Activated effector memory CD4-positive, alpha-beta T cell treated with anti-CD3 and anti-CD28 coated beads, Interleukin-2, amount 50 U/mL, for 16 hours (primary cell): ENCODE data around the gene ZFP90.
"Not testable (repeated sequence)": the region's sequence is repeated elsewhere in the genome, so short reads cannot be mapped to it uniquely, and the experiment has no call there.

Experiments used
- DNase-seq: peaks from one replicate; pipeline ENCODE4 v3.0.0-alpha.2; 2020

The ZFP90 gene

DNA sequence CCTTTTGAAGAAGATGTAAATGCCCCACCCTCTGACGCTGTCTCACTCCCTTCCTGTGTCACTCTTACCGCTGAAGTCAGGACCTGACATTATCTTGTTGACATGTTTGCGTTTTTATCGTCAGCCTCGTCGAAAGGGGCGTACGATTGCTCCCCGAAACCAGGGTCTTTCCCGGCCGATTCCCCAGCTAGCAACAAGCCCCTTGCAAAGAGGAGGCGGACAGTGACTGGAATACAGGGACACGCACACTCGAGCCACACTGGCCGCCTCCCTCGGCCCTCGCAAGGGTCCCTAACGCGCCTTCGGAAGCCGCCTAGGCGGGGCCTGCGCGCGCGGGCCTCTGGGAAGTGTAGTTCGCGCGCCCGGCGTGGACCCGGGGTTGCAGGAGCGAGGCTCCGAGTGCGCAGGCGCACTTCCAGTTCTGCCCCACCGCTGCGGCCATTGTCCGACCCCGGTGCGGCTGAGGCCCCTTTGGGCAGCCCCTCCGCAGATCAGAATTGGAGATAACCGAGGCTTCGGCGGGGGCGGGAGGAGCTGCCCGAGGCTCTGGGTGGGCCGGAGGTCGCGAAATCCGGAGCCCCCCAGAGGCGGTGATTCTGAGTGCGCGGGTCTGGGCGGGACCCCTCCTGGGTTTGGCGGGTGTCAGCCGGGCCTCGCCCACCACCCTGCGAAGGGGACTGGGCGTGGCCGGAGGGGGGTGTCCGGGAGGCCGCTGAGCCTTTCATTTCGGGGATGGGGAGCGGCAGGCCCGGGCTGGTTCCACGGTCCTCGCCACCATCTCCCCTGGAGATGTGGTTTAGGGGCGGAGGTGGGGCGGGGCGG is at the start of gene ZFP90:
TSS of gene ZFP90 (plus strand) at position 412 of the 822 bp plus-strand sequence. CDS start 502 bp downstream, outside the sequence.
- peak; percentile 94 for DNase-seq

DNA sequence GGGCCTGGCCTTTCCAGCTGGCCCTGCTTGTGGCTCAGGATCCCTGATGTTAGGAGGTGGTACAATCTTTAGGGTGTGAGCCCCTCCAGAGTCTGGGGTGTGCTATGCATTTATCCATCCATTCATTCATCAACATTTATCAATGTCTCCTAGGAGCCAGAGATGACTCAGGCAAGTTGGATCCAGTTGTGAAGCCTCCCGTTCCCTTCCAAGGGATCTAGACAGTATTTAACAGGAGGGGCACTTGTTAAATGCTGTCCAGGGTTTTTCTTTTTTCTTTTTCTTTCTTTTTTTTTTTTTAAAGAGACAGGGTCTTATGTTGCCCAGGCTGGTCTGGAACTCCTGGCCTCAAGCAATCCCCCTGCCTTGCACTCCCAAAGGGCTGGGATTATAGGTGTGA is 48.7 kb upstream of the ZFP90 start:
- DNase-seq, result no peak

DNA sequence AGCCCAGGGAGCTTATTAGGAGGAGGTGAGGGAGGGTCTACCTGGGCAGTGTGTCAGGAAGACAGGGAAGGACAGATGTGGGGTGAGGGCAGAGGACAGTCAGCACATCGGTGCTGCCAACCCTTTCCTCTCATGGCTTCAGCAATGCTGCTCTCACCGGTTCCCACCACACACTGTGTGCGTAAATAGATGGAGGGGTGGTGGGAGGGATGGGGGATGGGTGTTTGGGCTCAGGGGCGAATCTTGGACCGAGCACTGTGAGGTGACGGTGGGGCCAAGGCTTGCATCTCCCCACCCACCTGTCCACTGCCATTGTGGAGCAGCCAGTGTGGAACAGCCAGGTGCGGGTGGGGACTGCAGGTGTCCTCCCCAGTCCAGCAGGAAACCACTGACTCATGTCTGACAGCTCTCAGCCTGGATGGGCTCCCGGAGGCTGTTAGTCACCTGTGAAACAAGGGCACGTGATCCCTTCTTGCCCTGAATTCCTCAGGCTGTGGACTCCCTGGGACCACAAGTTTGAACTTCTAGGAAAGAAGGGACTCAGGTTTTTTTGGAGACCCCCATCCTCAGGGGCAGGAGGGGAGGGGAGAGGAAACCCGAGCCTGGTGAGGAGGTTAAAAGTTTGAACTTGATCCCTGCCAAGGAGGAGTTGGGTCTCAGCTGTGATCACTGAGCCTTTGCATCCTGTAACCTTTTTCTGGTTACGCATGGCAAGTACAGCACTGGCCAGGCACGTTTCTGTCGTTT is 48.1 kb upstream of the ZFP90 start:
- DNase-seq, result no peak

DNA sequence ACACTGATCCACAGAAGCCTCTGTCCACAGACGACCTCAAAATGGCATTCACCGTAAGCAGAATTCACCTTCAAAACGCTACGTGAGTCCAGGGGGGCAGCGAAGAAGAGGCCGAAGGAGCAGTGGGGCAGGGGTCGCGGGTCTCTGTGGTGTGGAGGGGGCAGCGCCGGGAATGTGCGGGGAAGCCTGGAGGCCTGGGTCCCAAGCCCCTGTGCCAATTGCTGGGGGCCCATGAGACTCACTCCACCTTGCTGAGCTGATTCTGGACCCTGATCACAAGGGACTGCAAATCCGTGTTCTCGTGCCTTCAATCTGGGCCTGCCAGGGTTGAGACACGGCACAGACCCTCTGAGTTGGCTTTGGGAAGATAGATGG is 47.5 kb upstream of the ZFP90 start:
- DNase-seq, result no peak

DNA sequence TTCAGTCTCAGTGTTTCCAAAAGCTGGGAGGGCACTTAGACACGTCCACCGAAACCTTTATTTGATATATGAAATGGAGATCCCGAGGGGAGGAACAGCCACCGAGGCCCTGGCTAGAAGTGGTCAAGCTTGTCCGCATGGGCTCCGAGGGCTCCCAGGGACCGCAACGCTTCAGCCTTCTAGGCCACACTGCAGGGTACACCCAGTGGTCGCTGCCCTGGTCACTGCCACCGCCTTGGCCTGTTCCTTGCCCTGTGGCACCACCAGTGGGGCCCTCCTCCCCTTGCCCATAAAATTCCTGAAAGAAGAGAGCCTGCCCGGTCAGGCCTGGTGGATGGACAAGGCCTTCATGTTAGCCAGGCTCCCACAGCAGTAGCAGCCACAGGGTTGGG is 46.9 kb upstream of the ZFP90 start:
- no peak for DNase-seq

DNA sequence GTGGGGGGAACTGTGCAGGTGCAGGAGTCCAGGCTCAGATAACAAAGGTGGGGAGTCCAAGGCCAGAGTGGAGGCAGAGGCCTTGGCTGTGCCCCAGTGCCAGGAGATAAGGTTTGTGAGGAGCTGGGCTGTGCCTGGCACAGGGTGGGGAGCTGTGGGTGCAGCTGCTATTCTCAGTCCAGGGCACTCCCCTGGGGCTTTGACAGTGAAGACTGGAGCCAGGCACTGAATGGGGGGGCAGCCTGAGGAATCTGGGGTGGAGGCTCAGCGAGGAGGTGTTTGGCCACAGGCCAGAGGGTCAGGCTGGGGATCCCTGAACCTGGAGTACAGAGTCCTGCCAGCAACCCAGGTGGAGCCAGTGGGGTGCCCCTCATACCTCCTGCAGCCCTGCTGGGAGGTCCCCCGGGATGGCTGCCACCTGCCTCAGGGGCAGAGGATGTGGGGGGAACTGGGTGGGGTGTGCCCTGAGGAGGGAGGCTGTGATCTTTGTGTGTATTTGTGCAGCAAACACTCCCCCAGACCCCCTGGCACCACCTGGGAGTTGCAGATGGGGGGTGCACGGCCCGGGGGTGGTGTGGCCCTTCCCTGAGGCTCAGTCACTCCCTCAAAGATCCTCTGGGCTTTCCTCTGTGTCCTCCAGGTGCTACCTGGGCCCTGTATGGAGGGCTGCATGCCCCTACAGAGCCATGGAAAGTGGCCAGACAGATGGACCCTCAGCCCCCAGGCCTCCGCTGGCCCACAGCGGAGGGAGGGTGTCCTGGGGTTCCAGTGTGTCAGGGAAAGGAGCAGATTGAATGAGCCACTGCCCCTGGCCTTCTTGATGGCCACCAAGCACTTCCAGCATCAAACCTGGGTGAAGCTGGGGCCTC is 46.3 kb upstream of the ZFP90 start:
- DNase-seq, result no peak

DNA sequence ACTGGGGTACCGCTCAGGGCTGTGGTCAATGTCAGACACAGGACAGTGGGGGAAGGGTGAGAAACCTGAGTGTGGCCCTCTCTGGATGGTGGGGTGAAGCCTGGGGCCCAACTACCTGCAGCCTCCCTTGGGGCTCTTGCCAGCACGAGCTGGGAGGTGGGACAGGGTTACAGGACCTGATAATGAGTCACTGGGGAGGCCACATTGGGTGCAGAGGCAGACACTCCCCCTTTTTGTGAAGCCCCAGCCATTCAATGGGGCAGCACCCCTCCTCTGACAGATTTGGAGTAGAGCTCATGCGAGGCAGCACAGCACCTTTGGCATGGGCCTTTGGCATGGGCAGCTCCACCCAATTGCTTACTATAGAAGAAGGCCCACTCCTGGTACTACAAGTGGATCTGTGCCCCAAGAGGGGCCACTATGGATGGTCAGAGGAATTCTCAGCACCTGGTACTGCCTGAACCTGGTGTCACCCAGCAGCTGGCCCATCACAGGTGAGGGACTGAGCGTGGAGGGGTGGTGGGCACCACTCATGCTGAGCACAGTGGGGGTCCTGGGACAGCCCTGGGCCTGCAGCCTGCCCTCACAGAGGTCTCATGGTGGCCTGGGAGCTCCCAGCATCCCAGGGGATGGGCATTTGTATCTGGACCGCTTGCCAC is 45.5 kb upstream of the ZFP90 start:
- DNase-seq, result no peak

DNA sequence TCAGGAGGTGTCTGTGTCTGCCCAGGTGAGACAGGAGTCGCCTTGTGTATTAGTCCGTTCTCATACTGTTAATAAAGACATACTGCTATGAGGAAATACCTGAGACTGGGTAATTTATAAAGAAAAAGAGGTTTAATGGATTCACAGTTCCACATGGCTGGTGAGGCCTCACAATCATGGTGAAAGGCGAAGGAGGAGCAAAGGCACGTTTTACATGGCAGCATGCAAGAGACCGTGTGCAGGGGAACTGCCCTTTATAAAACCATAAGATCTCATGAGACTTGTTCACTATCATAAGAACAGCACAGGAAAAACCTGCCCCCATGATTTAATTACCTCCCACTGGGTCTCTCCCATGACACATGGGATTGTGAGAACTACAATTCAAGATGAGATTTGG is 44.8 kb upstream of the ZFP90 start:
- not testable (repeated sequence) for DNase-seq

DNA sequence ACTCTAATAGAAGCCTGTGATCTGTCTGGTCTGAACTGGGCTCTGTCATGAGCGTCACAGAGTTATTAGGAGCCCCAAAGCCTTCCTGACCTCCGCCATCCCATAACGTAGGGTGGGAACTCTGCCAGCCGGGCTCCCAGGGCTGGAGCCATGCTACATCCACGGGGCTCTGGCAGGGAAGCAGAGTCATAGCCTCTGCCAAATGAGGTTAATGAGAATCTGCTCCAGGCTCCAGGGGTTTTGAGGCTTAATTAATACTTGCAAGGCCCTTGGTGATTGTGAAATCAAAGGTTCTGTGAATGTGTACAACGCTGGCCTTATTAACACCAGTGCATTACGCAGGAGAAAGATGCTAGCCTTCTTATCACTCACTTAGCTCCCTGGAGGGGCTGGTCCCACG is 42.4 kb upstream of the ZFP90 start:
- no peak for DNase-seq

DNA sequence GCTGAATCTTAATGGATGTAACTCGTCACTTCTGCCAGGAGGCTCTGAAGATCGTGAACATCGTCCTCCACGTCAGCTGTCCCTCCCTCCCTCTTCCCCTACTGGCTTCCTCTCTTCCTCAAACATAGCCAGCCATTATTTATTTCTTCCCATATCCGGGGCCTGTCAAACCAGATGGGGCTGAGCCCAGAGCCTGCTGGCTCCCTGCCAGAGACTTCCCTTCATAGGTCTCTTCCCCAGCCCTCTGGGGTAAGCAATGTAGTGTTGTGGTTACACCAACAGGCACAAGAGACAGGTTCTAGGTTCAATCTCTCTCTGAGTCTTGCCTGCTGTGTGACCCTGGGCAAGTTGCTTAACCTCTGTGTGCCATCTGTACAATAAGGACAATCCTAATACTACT is 40.1 kb upstream of the ZFP90 start:
- no peak for DNase-seq

DNA sequence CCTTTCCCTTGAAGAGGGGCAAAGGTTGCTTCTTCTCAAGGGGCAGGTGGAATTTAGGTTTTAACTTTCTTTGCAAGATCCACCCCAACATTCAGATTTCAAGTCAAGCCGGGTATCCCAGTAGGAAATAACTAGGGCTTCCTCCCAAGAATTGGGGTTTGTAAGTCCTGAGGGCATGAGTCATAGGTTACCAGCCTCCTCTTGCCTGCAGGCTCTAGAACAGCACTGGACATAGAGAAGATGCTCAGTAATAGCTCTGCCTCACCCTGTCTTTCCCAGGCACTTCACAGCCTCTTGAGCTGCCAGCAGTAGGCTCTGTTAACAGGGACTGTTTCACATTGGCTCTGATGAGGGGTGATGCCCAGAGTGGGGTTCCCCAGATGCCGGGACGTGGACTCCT is 35.8 kb upstream of the ZFP90 start:
- DNase-seq, result no peak

DNA sequence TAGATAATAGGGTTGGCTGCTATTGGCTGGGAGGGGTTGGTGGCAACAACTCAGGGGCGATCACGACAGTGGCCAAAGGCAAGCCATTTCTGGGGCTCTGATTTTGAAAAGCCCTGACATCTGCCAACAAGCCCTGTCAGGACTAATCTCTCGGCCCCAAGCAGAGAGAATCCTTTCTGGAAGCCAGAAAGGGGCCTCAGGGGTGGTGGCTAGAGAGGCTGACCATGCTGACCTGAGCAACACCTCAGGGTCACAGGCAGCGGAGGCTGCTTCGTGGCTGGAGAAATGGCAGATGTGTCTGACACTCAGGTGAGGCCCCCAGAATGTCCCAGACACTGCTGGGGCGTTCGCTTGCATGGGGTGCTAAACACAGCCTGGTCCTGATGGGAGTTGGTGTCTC is 35.0 kb upstream of the ZFP90 start:
- no peak for DNase-seq

DNA sequence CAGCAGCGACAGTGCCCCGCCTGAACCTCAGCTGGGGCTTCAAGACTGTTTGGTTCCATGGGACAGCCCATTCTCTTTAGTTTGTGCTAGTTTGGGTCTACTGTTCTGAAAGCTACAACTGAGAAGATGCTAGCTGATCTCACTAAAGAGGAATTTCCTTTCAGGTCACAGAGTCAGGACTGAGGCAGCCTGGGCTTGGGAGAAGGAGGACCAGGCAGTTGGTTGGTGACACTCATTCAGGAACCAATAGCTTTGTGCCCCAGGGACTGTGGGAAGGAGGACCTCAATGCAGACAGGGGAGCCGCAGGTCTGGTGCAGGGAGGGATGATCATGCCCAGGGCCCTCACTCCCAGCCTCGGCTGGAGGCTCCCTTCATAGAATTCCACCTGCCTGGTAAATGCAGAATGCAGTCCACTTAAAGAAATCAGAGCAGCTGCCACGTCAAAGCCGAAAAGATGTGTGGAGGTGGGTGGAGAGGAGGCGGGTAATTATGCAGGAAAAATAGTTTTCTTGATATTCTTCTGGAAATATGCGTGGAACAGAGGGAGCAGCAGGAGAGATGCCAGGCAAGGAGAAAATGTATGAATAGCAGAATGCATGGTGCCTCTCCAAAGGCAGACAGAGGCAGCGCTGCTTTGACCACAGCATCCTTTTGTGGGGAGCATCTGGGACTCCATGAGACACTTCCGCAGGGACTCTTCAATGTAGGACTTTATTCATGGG is 32.6 kb upstream of the ZFP90 start:
- no peak for DNase-seq

DNA sequence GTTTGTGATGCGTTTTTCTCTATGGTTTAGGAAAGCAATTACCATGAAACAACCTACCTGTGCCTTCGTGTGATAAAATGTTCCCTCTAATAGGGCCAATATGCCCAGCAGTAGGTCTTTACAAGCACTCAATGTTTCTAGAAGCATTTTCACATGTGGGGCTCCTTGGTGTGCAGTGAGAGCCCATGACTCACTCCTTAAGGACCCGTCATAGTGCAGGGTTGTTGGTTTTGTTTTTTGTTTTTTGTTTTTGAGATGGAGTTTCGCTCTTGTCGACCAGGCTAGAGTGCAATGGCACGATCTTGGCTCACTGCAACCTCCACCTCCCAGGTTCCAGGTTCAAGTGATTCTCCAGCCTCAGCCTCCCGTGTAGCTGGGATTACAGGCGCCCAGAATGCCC is 31.1 kb upstream of the ZFP90 start:
- DNase-seq, result no peak

DNA sequence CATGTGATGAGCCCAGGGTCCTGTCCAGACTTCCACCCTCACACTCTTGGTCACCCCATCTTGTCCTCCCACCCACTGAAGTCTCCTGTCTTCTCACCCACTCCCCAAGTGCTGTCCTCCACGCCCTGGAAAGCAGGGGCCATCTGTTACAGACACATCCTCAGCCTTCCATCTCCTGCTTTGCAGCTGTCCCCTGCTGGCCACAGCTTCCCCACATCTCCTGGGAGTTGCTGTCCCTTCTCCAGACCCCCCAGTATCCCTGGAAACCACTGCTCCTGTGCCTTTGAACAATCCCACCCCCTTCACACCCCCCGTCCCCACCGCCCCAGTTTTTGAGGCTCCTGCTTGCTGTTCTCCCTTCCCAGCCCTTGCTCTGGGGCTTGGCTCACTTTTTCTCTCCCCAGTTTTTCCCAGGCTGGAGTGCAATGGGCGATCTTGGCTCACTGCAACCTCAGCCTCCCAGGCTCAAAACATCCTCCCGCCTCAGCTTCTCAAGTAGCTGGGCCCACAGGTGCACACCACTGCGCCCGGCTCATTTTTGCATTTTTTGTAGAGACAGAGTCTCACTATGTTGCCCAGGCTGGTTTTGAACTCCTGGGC is 30.4 kb upstream of the ZFP90 start:
- DNase-seq, result no peak

DNA sequence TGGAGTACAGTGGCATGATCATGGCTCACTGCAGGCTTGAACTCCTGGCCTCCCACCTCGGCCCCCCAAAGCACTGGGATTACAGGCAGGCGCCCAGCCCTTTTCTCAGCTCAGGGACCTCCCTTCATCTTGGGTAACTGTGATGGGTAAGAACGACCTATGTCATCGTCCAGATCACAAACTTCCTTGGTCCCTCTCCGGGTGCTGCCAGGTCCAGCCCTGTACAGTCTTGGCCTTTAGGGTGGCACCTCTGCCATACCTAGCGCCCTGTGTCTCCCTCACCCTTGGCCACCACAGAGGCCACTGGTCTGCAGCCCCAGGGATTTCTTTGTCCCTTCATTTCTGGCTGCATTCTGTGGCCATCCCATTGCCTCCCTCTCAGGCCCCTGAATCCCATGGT is 29.7 kb upstream of the ZFP90 start:
- no peak for DNase-seq

DNA sequence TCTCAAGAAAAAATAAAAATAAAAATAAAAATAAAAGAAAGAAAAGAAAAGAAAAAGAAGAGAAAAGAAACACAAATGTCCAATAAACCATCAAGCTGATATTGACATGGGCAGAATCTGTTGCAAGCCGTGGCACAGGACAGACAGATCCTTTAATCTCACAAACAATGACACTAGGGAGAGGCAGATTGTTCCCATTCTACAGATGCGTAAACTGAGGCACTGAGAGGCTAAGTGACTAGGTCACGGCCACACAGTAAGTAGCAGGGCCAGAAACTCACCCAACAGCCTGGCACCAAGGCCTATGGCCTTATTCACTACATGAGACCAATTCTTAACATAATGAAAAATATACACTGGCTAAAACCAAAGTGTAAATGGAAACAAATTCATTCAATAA is 28.3 kb upstream of the ZFP90 start:
- no peak for DNase-seq

DNA sequence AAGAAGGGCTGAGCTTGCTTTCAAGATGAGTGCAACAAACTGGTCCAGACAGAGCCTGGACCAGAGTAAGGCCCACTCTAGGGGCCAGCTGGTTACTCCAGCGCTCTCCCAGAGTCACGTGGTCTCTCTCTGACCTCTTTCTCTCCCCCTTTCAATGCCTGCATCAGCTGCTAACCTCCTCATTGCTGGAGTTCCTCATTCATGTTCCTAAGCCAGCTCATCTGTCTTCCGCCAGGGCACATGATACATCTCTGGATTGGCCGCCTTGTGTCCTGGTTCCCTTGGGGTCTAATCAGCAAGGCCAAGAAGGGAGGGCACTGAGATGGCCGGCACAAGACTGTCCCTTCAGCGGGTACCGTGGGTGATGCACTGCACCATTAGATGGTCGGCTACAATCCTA is 26.9 kb upstream of the ZFP90 start:
- DNase-seq, result no peak

DNA sequence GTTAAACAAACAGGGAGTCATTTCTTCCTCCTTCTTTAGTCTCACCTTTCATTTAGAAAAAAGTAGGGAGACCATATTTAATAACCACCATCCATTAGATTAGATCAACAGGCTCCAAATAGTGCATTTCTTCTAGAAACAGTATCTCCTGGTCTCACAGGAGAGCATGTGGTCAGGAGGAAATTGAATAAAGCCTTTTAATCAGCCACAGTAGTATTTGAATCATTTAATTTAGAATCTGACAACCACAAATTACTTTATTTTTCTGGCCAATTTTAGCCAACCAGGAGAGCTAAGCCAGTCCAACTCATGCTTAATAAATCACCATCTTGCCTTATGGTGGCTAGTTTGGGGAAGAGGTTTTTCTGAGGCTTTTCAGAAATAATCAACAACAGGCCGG is 26.3 kb upstream of the ZFP90 start:
- no peak for DNase-seq

DNA sequence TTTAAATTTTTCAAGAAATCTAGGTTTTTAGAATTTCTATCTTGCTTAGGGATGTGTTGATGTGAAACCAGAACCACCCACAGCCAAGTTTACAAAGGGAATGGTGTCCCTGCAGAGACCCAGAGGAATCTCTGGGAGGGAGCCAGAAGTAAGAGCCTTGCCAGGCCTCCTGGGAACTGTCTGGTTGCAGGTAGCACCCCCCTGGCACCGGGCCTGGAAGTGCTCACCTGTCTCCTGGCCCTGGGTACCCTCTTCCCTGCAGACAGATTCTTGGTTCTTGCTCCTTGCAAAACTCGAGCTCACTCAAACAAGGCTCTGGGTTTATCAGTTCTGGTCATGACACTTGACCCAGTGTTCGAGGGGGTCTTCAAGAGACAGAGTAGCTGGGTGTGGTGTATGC is 24.6 kb upstream of the ZFP90 start:
- no peak for DNase-seq

DNA sequence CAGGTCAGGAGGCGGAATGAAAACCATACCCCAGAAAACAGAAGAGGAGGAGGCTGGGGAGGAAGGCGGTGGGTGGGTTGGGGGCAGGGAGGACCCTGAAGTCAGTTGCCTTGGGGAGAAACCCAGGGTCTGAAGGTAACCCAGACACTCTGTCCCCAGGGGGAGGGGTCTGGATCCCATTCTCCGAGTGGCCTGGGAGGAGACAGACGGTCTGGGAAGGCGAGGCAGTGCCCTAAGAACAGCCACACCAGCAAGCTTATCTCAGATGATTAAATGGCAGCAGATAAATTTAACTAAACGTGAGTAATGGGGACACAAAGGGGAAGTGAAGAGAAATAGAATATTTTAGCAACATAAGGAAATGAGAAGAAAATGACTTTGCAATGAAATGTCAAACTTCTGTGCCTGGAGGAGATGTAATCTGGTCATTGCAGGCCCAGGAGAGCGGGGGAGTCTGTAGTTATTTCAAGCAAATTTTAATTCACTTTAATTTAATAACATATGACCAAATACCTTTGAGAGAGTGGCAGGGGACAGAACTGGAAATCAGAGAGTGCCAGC is 21.4 kb upstream of the ZFP90 start:
- no peak for DNase-seq
